Liver (tissue), 9 donors: ENCODE results near the gene TXLNG. TPM values are rescaled to one million over a fixed set of nuclear protein-coding genes. Genes with fewer than 3 reads are reported as not detected.

ENCODE experiments used
- DNase-seq: peaks from one replicate; pipeline ENCODE4 v3.0.0-alpha.2; 2017; ENCODE audit warnings: low spot score
- H3K27ac ChIP-seq, 2 donors: one replicate each; pipeline ENCODE4 v1.7.0; 2013; ENCODE audit warnings: inconsistent platforms in 2 of 2, low read length in 2 of 2, control low read depth in 1 of 2, low read depth in 1 of 2, mild to moderate bottlenecking in 1 of 2
- H3K27me3 ChIP-seq, 4 donors: one replicate each; pipeline versions ENCODE4 v1.6.1 to v1.7.0; 2013; ENCODE audit warnings: low read length in 3 of 4, inconsistent platforms in 1 of 4, mild to moderate bottlenecking in 1 of 4, moderate library complexity in 1 of 4; ENCODE audit not compliant: control insufficient read depth in 4 of 4, insufficient read depth in 4 of 4
- H3K36me3 ChIP-seq, 4 donors: one replicate each; pipeline versions ENCODE4 v1.6.1 to v1.7.0; 2013; ENCODE audit warnings: low read length in 3 of 4, mild to moderate bottlenecking in 3 of 4, low read depth in 1 of 4, moderate library complexity in 1 of 4; ENCODE audit not compliant: control insufficient read depth in 4 of 4, insufficient read depth in 3 of 4
- H3K4me1 ChIP-seq, 4 donors: one replicate each; pipeline versions ENCODE4 v1.6.1 to v1.7.0; 2013; ENCODE audit warnings: low read length in 3 of 4, mild to moderate bottlenecking in 3 of 4, moderate library complexity in 1 of 4; ENCODE audit not compliant: control insufficient read depth in 4 of 4, insufficient read depth in 4 of 4
- H3K4me3 ChIP-seq, 3 donors: one replicate each; pipeline versions ENCODE4 v1.6.1 to v1.7.0; 2013; ENCODE audit warnings: low read length in 3 of 3, control low read depth in 1 of 3, low read depth in 1 of 3, mild to moderate bottlenecking in 1 of 3
- H3K9ac ChIP-seq, 2 donors: one replicate each; pipeline ENCODE4 v1.7.0; 2013; ENCODE audit warnings: low read length in 2 of 2, mild to moderate bottlenecking in 2 of 2, moderate library complexity in 2 of 2, control low read depth in 1 of 2, low read depth in 1 of 2
- H3K9me3 ChIP-seq, 4 donors: one replicate each; pipeline versions ENCODE4 v1.6.1 to v1.7.0; 2013; ENCODE audit warnings: low read length in 3 of 4; ENCODE audit not compliant: control insufficient read depth in 4 of 4
- ATF3 ChIP-seq: IDR thresholded peaks from 2 replicates; pipeline ENCODE4 v1.6.1; 2016; ENCODE audit warnings: antibody characterized with exemption
- CTCF ChIP-seq: fragments of 150-350 bp; IDR thresholded peaks from 2 replicates; pipeline ENCODE4 v1.5.1; 2017; ENCODE audit warnings: improper control_type of control experiment, low read depth, low read length; ENCODE audit not compliant: missing input control
- EGR1 ChIP-seq, 2 donors: IDR thresholded peaks; 2 replicates each; pipeline ENCODE4 v1.6.1; 2016 to 2018; ENCODE audit warnings: antibody characterized with exemption in 2 of 2, low read depth in 2 of 2
- GABPA ChIP-seq, 2 donors: IDR thresholded peaks in 1 of 2; conservative IDR thresholded peaks in 1 of 2; 2 replicates each; pipeline ENCODE4 v1.6.1; 2016; ENCODE audit warnings: antibody characterized with exemption in 2 of 2, mild to moderate bottlenecking in 1 of 2, moderate library complexity in 1 of 2
- HNF4A ChIP-seq, 2 donors: conservative IDR thresholded peaks; 2 replicates each; pipeline ENCODE4 v1.6.1; 2016; ENCODE audit warnings: antibody characterized with exemption in 2 of 2, mild to moderate bottlenecking in 2 of 2
- HNF4G ChIP-seq: IDR thresholded peaks from 2 replicates; pipeline ENCODE4 v1.6.1; 2016; ENCODE audit warnings: antibody characterized with exemption
- JUND ChIP-seq, 2 donors: IDR thresholded peaks; 2 replicates each; pipeline ENCODE4 v1.6.1; 2016; ENCODE audit warnings: antibody characterized with exemption in 2 of 2
- MAX ChIP-seq: IDR thresholded peaks from 2 replicates; pipeline ENCODE4 v1.6.1; 2016; ENCODE audit warnings: antibody characterized with exemption
- NR2F2 ChIP-seq: IDR thresholded peaks from 2 replicates; pipeline ENCODE4 v1.6.1; 2016; ENCODE audit warnings: antibody characterized with exemption
- RAD21 ChIP-seq, 2 donors: IDR thresholded peaks; 2 replicates each; pipeline ENCODE4 v1.6.1; 2016; ENCODE audit warnings: antibody characterized with exemption in 2 of 2, mild to moderate bottlenecking in 2 of 2
- REST ChIP-seq: IDR thresholded peaks from 2 replicates; pipeline ENCODE4 v1.6.1; 2016; ENCODE audit warnings: antibody characterized with exemption, mild to moderate bottlenecking
- RXRA ChIP-seq, 2 donors: IDR thresholded peaks; 2 replicates each; pipeline ENCODE4 v1.6.1; 2017 to 2018; ENCODE audit warnings: antibody characterized with exemption in 2 of 2, mild to moderate bottlenecking in 1 of 2
- SP1 ChIP-seq: IDR thresholded peaks from 2 replicates; pipeline ENCODE4 v1.6.1; 2018; ENCODE audit warnings: antibody characterized with exemption, mild to moderate bottlenecking
- TAF1 ChIP-seq: conservative IDR thresholded peaks from 2 replicates; pipeline ENCODE4 v1.6.1; 2016; ENCODE audit warnings: antibody characterized with exemption, mild to moderate bottlenecking
- ZBTB33 ChIP-seq: IDR thresholded peaks from 2 replicates; pipeline ENCODE4 v1.6.1; 2016; ENCODE audit warnings: antibody characterized with exemption
- whole genome bisulfite sequencing: extraction: QIAGEN DNeasy Blood & Tissue Kit; methylation state at CpG from one replicate; pipeline ENCODE4 v1.1.7; 2013; 5-methylcytosine and 5-hydroxymethylcytosine counted together
- polyA plus RNA-seq, 2 donors: library from polyadenylated mRNA; stranded (reverse) in 1 of 2; unstranded in 1 of 2; fragments of 200-250 nt in 1 of 2; fragments of >200 nt in 1 of 2; fragmentation: Nextera tagmentation in 1 of 2; extraction: Ambion mirVana in 1 of 2; gene quantifications; one replicate each; pipeline versions ENCODE4 v1.2.1 to v1.2.3, GENCODE V29; 2013 to 2015
- total RNA-seq, 2 donors: library from RNA; depleted of rRNA; stranded (reverse); fragments of >200 nt; gene quantifications; one replicate each; pipeline ENCODE4 v1.2.3, GENCODE V29; 2014
- donor health status: healthy.
- donor health status: healthy.
- donor health status: healthy.
- donor health status: healthy.
- donor health status: healthy.

Gene TXLNG
- total and polyA plus RNA-seq, 4 donors, result 3.7 to 7.4 (median 5.1) TPM

- H3K27me3 ChIP-seq, result no peaks in the 10 kb centered on the region
- H3K9me3 ChIP-seq, result no peaks in the 10 kb centered on the region
- DNase-seq, result no peak
- 44% methylated on average over 5 of the region's 5 CpGs for WGBS
- H3K27ac ChIP-seq, result no peak overlapping the region
- no peak overlapping the region for H3K4me3 ChIP-seq
- H3K36me3 ChIP-seq, result peaks cover 0 to 8% (median 4%) of the 10 kb centered on the region in 4 donors
- TF ChIP-seq ATF3 (no peak), TAF1 (no peak), RXRA (IDR thresholded peaks at IDR 0.05) (no peak), CTCF (no peak)
- peaks cover 2 to 21% (median 12%) of the 10 kb centered on the region in 4 donors for H3K4me1 ChIP-seq
- no peak overlapping the region for H3K9ac ChIP-seq
Measured at GRCh38 chrX:16788477-16788876, 2.2 kb downstream of the TXLNG start.

GRCh38 chrX:16796298-16796697 lies 10.0 kb downstream of the TXLNG start:
- H3K4me3 ChIP-seq, result no peak overlapping the region
- no peaks in the 10 kb centered on the region for H3K27me3 ChIP-seq
- H3K4me1 ChIP-seq, result no peaks in the 10 kb centered on the region
- H3K9me3 ChIP-seq, result no peaks in the 10 kb centered on the region
- WGBS, result 92% methylated on average over 4 of the region's 4 CpGs
- H3K36me3 ChIP-seq, result peaks cover 0 to 17% (median 10%) of the 10 kb centered on the region in 4 donors
- no peak overlapping the region for H3K9ac ChIP-seq
- no peak overlapping the region for H3K27ac ChIP-seq
- TF ChIP-seq ATF3 (no peak), HNF4A (conservative IDR thresholded peaks at IDR 0.05) (no peak), GABPA (IDR thresholded peaks at IDR 0.05 in 1 of 2, conservative IDR thresholded peaks at IDR 0.05 in 1 of 2) (no peak), MAX (no peak), NR2F2 (no peak), ZBTB33 (no peak), HNF4G (no peak), REST (no peak), JUND (IDR thresholded peaks at IDR 0.05) (no peak), SP1 (no peak), RAD21 (IDR thresholded peaks at IDR 0.05) (no peak), TAF1 (no peak), EGR1 (IDR thresholded peaks at IDR 0.05; ENCODE audit: low read depth in 2 of 2) (no peak)
- no peak for DNase-seq
